ENCODE measurements around the gene SRD5A3. TPM values are rescaled to one million over a fixed set of nuclear protein-coding genes. Genes with fewer than 3 reads are reported as not detected.

SRD5A3 gene
- total and polyA plus RNA-seq, 2 donors (not counting 3 experiments of a cell fraction or from before 2014, with no cell fraction given), result 23.6 to 24.3 TPM

DNA sequence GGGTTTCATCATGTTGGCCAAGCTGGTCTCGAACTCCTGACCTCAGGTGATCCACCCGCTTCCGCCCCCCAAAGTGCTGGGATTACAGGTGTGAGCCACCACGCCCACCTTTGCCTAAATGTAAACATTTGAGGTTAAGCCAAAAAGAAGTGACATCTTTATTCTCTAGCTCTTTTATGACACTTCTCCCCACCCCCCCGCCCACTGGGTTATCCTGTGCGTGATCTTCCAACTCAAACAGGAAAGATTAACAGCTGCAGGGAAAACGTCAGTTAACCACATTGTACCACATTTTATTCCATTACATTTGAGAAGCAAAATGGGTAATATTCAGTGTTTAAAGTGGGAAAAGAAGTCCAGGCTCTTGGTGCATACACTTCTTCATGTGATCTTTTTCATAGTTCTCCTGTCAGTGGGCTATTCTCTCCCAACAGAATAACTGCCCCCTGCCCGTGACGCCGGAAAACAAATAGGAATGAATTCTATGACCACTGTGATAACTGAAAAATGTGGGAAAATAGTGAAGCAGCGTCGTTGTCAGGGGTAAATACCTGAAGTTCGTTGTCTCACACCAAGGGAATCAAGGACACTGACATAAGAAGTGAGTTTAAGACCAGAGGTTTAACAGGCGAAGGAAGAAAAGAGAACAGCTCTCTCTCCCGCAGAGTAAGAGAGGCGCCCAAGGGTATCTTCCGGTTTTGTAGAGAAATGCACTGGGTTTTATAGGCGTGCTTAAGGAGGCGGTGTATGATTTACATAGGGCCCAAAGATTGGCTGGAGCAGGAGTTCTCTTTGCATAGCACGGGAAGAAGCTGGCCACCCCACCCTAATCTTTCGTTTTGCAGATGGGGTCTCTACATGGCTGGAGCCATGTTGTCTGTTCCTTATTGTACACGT, 9.7 kb upstream of the SRD5A3 start:
- dilution Hi-C loops (cut with MboI; ENCODE audit: extremely low pct_ligation_motif_present, low sequenced_read_pairs), result no loop called here
- no peak for FAIRE-seq

More for the DNA sequence above, 9.7 kb upstream of the SRD5A3 start:
- Histone ChIP-seq H3K4me2 (ENCODE audit: insufficient read depth, low read length) (no peak overlapping the region), H3K4me1 (ENCODE audit: control insufficient read depth, extremely low read depth, insufficient read depth, low read length) (no peaks in the 10 kb centered on the region), H4K20me1 (replicated peaks; ENCODE audit: control insufficient read depth, extremely low read depth, insufficient read depth, low read length) (no peaks in the 10 kb centered on the region), H3K4me3 (replicated peaks in 1 of 3; ENCODE audit: insufficient read depth in 1 of 3, low read depth in 1 of 3, low read length in 3 of 3) (no peak overlapping the region), H3K9me1 (replicated peaks; ENCODE audit: control insufficient read depth, extremely low read depth, insufficient read depth, low read length) (no peaks in the 10 kb centered on the region), H2AFZ (ENCODE audit: low read depth, low read length) (no peak overlapping the region), H3K9me3 (replicated peaks; ENCODE audit: control insufficient read depth, insufficient read depth, low read length) (no peaks in the 10 kb centered on the region), H3K9ac (replicated peaks; ENCODE audit: extremely low read depth, insufficient read depth, low read length) (no peak overlapping the region), H3K27ac (ENCODE audit: insufficient read depth, low read depth, low read length) (no peak overlapping the region), H3K79me2 (ENCODE audit: control insufficient read depth, insufficient read depth, low read length) (no peaks in the 10 kb centered on the region), H3K27me3 (ENCODE audit: control insufficient read depth in 2 of 2, insufficient read depth in 2 of 2, low read length in 2 of 2) (no peaks in the 10 kb centered on the region), H3K36me3 (ENCODE audit: control insufficient read depth in 2 of 2, extremely low read depth in 1 of 2, insufficient read depth in 2 of 2, low read length in 2 of 2) (no peaks in the 10 kb centered on the region)
- CTCF ChIA-PET, result interaction anchor here (2.6 kb wide), 1 partner anchor 10 kb away, joined by 12 read pairs; the partner anchor contains the start of gene SRD5A3
- TF ChIP-seq MAX (IDR thresholded peaks at IDR 0.05; ENCODE audit: insufficient read depth, insufficient read length), result no peak
- TF ChIP-seq POLR2AphosphoS5 (IDR thresholded peaks at IDR 0.05; ENCODE audit: insufficient read depth, low read depth, low read length), result no peak
- TF ChIP-seq EZH2 (IDR thresholded peaks at IDR 0.05; ENCODE audit: borderline replicate concordance, low read depth, low read length, severe bottlenecking), result no peak
- no peak for TF ChIP-seq GATA2 (IDR thresholded peaks at IDR 0.05; ENCODE audit: insufficient read depth, insufficient read length, low read depth, low read length)
- TF ChIP-seq FOS (IDR thresholded peaks at IDR 0.05; ENCODE audit: borderline replicate concordance, insufficient read depth, low read length), result no peak
- TF ChIP-seq CTCF (IDR thresholded peaks at IDR 0.05; ENCODE audit: extremely low read depth in 1 of 2, insufficient read depth in 1 of 2, low read depth in 1 of 2, low read length in 2 of 2), result no peak
- no peak for TF ChIP-seq MYC (IDR thresholded peaks at IDR 0.05; ENCODE audit: low read depth, low read length)
- no peak for TF ChIP-seq POLR2A (IDR thresholded peaks at IDR 0.05; ENCODE audit: low read depth, low read length)
- TF ChIP-seq JUN (IDR thresholded peaks at IDR 0.05; ENCODE audit: borderline replicate concordance, insufficient read depth, insufficient read length, low read depth), result no peak
- POLR2A ChIA-PET, result interaction anchor here (0.5 kb wide), 1 partner anchor 210 kb away, joined by 3 read pairs; the partner anchor contains the start of gene CLOCK
- DNase-seq (ENCODE audit: low read depth, low spot score), result no peak
- no TSS peak for BruUV-seq (replicated peaks)
- intact Hi-C loops (cut with micrococcal nuclease), result no loop called here
